ENCODE results near the gene SPZ1.

GRCh38 chr5:80364892-80365291 lies 45.1 kb downstream of the SPZ1 start:
- TF ChIP-seq EP300 (IDR thresholded peaks at IDR 0.05) (no peak), CTCF (IDR thresholded peaks at IDR 0.05) (no peak), POLR2A (IDR thresholded peaks at IDR 0.05) (no peak)

Measured in stomach (tissue), 4 donors.